HEK293 (cell line): ENCODE measurements around the gene BEGAIN.

Experiments used
- CTCF ChIA-PET: fragments of 350-600 bp; formaldehyde crosslinking; extraction: SDS; loops from one replicate; lab custom pipeline; 2021; ENCODE audit warnings: antibody characterized with exemption; lab: Yijun Ruan, JAX
- POLR2A ChIA-PET: fragments of 300-600 bp; formaldehyde crosslinking; extraction: SDS; loops from one replicate; lab custom pipeline; 2020; ENCODE audit warnings: antibody characterized with exemption, inconsistent platforms; lab: Yijun Ruan, JAX
- H3K27ac ChIP-seq: fragments of 200-500 bp; sonication (Bioruptor generic); 2 replicates; pipeline ENCODE4 v1.5.1; 2014; ENCODE audit warnings: low read depth, low read length, control low read depth, inconsistent platforms; ENCODE audit errors: extremely low read depth
- H3K36me3 ChIP-seq, 2 experiments: fragments of 200-500 bp in 1 of 2; sonication (Bioruptor generic) in 1 of 2; 1 replicate in 1 of 2; 2 replicates in 1 of 2; pipeline ENCODE4 v1.5.1; 2014 to 2017; ENCODE audit warnings: inconsistent platforms in 2 of 2, low read length in 2 of 2; ENCODE audit not compliant: control insufficient read depth in 2 of 2, insufficient read depth in 1 of 2
- H3K4me1 ChIP-seq: fragments of 200-500 bp; sonication (Bioruptor generic); 2 replicates; pipeline ENCODE4 v1.5.1; 2014; ENCODE audit warnings: mild to moderate bottlenecking, low read length, inconsistent platforms; ENCODE audit not compliant: control insufficient read depth, insufficient read depth
- H3K4me3 ChIP-seq: 2 replicates; pipeline ENCODE4 v1.5.1; 2011; ENCODE audit warnings: low read depth, mild to moderate bottlenecking, control low read depth, low read length, moderate library complexity
- H3K9me3 ChIP-seq: fragments of 200-500 bp; sonication (Bioruptor generic); 2 replicates; pipeline ENCODE4 v1.5.1; 2014; ENCODE audit warnings: low read depth, low read length, inconsistent platforms; ENCODE audit not compliant: control insufficient read depth, insufficient read depth
- GLI4 ChIP-seq: fragments of 450-650 bp; formaldehyde crosslinking; IDR thresholded peaks from 2 replicates; pipeline ENCODE4 v1.5.1; 2016; ENCODE audit warnings: missing biosample characterization, missing genetic modification characterization
- GLIS1 ChIP-seq: fragments of 450-650 bp; formaldehyde crosslinking; IDR thresholded peaks from 2 replicates; pipeline ENCODE4 v1.5.1; 2016; ENCODE audit warnings: missing biosample characterization, missing genetic modification characterization
- GLIS2 ChIP-seq: fragments of 450-650 bp; formaldehyde crosslinking; IDR thresholded peaks from 2 replicates; pipeline ENCODE4 v1.5.1; 2016; ENCODE audit warnings: missing biosample characterization, missing genetic modification characterization
- HOXA7 ChIP-seq: sonication (generic); formaldehyde crosslinking; IDR thresholded peaks from 2 replicates; pipeline ENCODE4 v1.8.1; 2022; ENCODE audit warnings: missing genetic modification reagents, borderline replicate concordance
- MZF1 ChIP-seq: fragments of 450-650 bp; formaldehyde crosslinking; IDR thresholded peaks from 2 replicates; pipeline ENCODE4 v1.5.1; 2017; ENCODE audit warnings: missing biosample characterization, missing genetic modification characterization, borderline replicate concordance
- OSR2 ChIP-seq: fragments of 450-650 bp; formaldehyde crosslinking; IDR thresholded peaks from 2 replicates; pipeline ENCODE4 v1.5.1; 2016; ENCODE audit warnings: missing biosample characterization, missing genetic modification characterization
- SCRT2 ChIP-seq: fragments of 450-650 bp; formaldehyde crosslinking; IDR thresholded peaks from 2 replicates; pipeline ENCODE4 v1.5.1; 2016; ENCODE audit warnings: missing biosample characterization, missing genetic modification characterization
- WT1 ChIP-seq: fragments of 450-650 bp; formaldehyde crosslinking; IDR thresholded peaks from 2 replicates; pipeline ENCODE4 v1.5.1; 2016; ENCODE audit warnings: missing biosample characterization, missing genetic modification characterization
- ZFP3 ChIP-seq: fragments of 450-650 bp; formaldehyde crosslinking; IDR thresholded peaks from 2 replicates; pipeline ENCODE4 v1.5.1; 2016; ENCODE audit warnings: low read depth, missing biosample characterization, missing genetic modification characterization
- ZNF133 ChIP-seq: fragments of 450-650 bp; formaldehyde crosslinking; IDR thresholded peaks from 2 replicates; pipeline ENCODE4 v1.5.1; 2016; ENCODE audit warnings: missing biosample characterization, missing genetic modification characterization
- ZNF175 ChIP-seq: fragments of 450-650 bp; formaldehyde crosslinking; IDR thresholded peaks from 2 replicates; pipeline ENCODE4 v1.5.1; 2016; ENCODE audit warnings: missing biosample characterization, missing genetic modification characterization
- ZNF23 ChIP-seq: fragments of 450-650 bp; formaldehyde crosslinking; IDR thresholded peaks from 2 replicates; pipeline ENCODE4 v1.5.1; 2016; ENCODE audit warnings: missing biosample characterization, missing genetic modification characterization, borderline replicate concordance
- ZNF473 ChIP-seq: fragments of 450-650 bp; formaldehyde crosslinking; IDR thresholded peaks from 2 replicates; pipeline ENCODE4 v1.5.1; 2017; ENCODE audit warnings: missing biosample characterization, missing genetic modification characterization
- ZNF544 ChIP-seq: fragments of 450-650 bp; formaldehyde crosslinking; IDR thresholded peaks from 2 replicates; pipeline ENCODE4 v1.5.0; 2017; ENCODE audit warnings: missing biosample characterization, missing genetic modification characterization
- ZNF571 ChIP-seq: fragments of 450-650 bp; formaldehyde crosslinking; IDR thresholded peaks from 2 replicates; pipeline ENCODE4 v1.5.0; 2017; ENCODE audit warnings: missing biosample characterization, missing genetic modification characterization
- ZNF624 ChIP-seq: fragments of 450-650 bp; formaldehyde crosslinking; IDR thresholded peaks from 2 replicates; pipeline ENCODE4 v1.5.1; 2017; ENCODE audit warnings: missing biosample characterization, missing genetic modification characterization
- ZNF76 ChIP-seq: fragments of 450-650 bp; formaldehyde crosslinking; IDR thresholded peaks from 2 replicates; pipeline ENCODE4; 2016; ENCODE audit warnings: low read depth, missing biosample characterization, missing genetic modification characterization, borderline replicate concordance
- ZNF785 ChIP-seq: fragments of 450-650 bp; formaldehyde crosslinking; IDR thresholded peaks from 2 replicates; pipeline ENCODE4 v1.5.1; 2016; ENCODE audit warnings: missing biosample characterization, missing genetic modification characterization
- ZSCAN30 ChIP-seq: fragments of 450-650 bp; IDR thresholded peaks from 2 replicates; pipeline ENCODE4 v1.5.1; 2018; ENCODE audit warnings: missing biosample characterization, mild to moderate bottlenecking, missing genetic modification characterization, moderate library complexity
- TF ChIP-seq, protein P1 (sequence below): fragments of 450-650 bp; formaldehyde crosslinking; IDR thresholded peaks from 2 replicates; pipeline ENCODE4 v1.5.1; 2016; ENCODE audit warnings: missing biosample characterization, missing genetic modification characterization
- TF ChIP-seq, protein P2 (sequence below): fragments of 450-650 bp; formaldehyde crosslinking; IDR thresholded peaks from 2 replicates; pipeline ENCODE4 v1.5.1; 2016; ENCODE audit warnings: missing biosample characterization, missing genetic modification characterization
- TF ChIP-seq, protein P3 (sequence below): fragments of 450-650 bp; formaldehyde crosslinking; IDR thresholded peaks from 2 replicates; pipeline ENCODE4 v1.5.1; 2017; ENCODE audit warnings: missing biosample characterization, missing genetic modification characterization
- TF ChIP-seq, protein P4 (sequence below): fragments of 450-650 bp; IDR thresholded peaks from 2 replicates; pipeline ENCODE4 v1.5.1; 2018; ENCODE audit warnings: missing biosample characterization, missing genetic modification characterization
- TF ChIP-seq, protein P5 (sequence below): fragments of 450-650 bp; formaldehyde crosslinking; IDR thresholded peaks from 2 replicates; pipeline ENCODE4 v1.5.0; 2017; ENCODE audit warnings: missing biosample characterization, missing genetic modification characterization, borderline replicate concordance
- TF ChIP-seq, protein P6 (sequence below): fragments of 450-650 bp; formaldehyde crosslinking; IDR thresholded peaks from 2 replicates; pipeline ENCODE4 v1.5.1; 2016; ENCODE audit warnings: missing biosample characterization, missing genetic modification characterization

The BEGAIN gene

DNA sequence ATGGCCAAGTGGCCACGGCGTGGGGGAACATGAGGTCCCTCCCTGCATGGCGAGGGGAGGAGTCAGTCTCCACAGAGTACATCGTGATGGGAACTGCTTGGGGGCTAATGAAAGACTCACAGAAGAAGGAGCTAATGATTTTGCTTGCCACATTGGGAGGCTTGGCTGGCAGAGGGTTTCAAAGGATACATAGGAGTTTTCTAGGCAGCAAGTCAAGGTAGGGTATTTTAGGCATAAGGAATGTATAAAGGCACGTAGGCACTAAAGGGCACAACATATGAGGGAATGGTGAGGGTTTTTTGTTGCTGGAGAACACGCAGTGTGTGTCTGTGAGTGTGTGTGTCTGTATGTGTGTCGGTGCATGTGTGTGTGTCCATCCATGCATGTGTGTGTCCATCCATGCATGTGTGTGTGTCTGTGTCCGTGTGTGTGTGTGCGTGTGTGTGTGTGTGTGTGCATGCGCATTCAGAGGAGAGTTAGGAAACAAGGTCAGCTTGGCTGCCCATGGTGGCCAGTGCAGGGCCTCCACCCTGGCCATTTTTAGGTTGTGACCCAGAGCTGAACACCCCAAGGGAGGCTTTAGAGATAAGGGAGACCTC, 84.5 kb downstream of the BEGAIN start:
- ChIA-PET CTCF (no interaction called here), POLR2A (no interaction called here)
- H3K36me3 ChIP-seq, result no peaks in the 10 kb centered on the region
- H3K4me3 ChIP-seq, result no peak overlapping the region
- H3K9me3 ChIP-seq, result no peaks in the 10 kb centered on the region
- H3K27ac ChIP-seq, result no peak overlapping the region
- H3K4me1 ChIP-seq, result no peaks in the 10 kb centered on the region
- TF ChIP-seq, protein P1, sequence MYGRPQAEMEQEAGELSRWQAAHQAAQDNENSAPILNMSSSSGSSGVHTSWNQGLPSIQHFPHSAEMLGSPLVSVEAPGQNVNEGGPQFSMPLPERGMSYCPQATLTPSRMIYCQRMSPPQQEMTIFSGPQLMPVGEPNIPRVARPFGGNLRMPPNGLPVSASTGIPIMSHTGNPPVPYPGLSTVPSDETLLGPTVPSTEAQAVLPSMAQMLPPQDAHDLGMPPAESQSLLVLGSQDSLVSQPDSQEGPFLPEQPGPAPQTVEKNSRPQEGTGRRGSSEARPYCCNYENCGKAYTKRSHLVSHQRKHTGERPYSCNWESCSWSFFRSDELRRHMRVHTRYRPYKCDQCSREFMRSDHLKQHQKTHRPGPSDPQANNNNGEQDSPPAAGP (tag by site-specific recombination), result no peak
- TF ChIP-seq ZNF473 (tag by site-specific recombination) (no peak), ZNF133 (tag by site-specific recombination) (peak; percentile 34; the same call in 1 of the 2 replicates), GLIS1 (tag by site-specific recombination) (peak; percentile 33), ZFP3 (tag by site-specific recombination) (peak; percentile 90), MZF1 (tag by site-specific recombination) (no peak)
- TF ChIP-seq, protein P2, sequence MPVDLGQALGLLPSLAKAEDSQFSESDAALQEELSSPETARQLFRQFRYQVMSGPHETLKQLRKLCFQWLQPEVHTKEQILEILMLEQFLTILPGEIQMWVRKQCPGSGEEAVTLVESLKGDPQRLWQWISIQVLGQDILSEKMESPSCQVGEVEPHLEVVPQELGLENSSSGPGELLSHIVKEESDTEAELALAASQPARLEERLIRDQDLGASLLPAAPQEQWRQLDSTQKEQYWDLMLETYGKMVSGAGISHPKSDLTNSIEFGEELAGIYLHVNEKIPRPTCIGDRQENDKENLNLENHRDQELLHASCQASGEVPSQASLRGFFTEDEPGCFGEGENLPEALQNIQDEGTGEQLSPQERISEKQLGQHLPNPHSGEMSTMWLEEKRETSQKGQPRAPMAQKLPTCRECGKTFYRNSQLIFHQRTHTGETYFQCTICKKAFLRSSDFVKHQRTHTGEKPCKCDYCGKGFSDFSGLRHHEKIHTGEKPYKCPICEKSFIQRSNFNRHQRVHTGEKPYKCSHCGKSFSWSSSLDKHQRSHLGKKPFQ (tag by site-specific recombination), result no peak
- TF ChIP-seq, protein P3, sequence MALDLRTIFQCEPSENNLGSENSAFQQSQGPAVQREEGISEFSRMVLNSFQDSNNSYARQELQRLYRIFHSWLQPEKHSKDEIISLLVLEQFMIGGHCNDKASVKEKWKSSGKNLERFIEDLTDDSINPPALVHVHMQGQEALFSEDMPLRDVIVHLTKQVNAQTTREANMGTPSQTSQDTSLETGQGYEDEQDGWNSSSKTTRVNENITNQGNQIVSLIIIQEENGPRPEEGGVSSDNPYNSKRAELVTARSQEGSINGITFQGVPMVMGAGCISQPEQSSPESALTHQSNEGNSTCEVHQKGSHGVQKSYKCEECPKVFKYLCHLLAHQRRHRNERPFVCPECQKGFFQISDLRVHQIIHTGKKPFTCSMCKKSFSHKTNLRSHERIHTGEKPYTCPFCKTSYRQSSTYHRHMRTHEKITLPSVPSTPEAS (tag by site-specific recombination), result peak; percentile 98
- TF ChIP-seq, all 188 proteins: peak for 4

DNA sequence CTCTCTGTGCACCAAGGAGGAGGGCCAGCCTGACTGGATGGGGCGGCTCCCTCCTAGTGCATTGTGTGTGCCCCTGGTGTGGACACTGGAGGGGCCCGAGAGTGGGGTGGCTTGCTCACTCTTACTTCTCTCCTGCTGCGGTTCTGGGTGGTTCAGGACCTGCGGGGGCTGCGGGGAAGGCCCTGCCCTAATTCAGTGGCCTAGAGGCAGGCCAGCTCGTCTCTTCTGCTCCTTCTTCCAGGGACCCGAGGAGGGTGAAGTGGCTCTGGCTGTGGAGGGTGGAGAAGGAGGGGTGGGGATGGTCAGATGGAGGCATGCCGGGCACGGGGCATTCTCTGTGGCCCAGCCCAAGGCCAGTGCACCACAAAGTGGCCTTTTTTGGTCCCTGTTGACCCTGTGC, 87.1 kb downstream of the BEGAIN start:
- TF ChIP-seq ZNF76 (no peak), ZSCAN30 (tag by site-specific recombination) (no peak), ZNF23 (tag by site-specific recombination) (no peak), GLI4 (tag by site-specific recombination) (no peak), ZNF785 (tag by site-specific recombination) (no peak), ZNF544 (tag by site-specific recombination) (no peak), ZNF624 (no peak), SCRT2 (tag by site-specific recombination) (no peak), WT1 (no peak), ZNF571 (no peak), OSR2 (tag by site-specific recombination) (no peak), ZNF175 (tag by site-specific recombination) (no peak), GLIS2 (tag by site-specific recombination) (no peak), HOXA7 (no peak)
- TF ChIP-seq, protein P4, sequence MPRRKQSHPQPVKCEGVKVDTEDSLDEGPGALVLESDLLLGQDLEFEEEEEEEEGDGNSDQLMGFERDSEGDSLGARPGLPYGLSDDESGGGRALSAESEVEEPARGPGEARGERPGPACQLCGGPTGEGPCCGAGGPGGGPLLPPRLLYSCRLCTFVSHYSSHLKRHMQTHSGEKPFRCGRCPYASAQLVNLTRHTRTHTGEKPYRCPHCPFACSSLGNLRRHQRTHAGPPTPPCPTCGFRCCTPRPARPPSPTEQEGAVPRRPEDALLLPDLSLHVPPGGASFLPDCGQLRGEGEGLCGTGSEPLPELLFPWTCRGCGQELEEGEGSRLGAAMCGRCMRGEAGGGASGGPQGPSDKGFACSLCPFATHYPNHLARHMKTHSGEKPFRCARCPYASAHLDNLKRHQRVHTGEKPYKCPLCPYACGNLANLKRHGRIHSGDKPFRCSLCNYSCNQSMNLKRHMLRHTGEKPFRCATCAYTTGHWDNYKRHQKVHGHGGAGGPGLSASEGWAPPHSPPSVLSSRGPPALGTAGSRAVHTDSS (tag by site-specific recombination), result no peak
- TF ChIP-seq, protein P5, sequence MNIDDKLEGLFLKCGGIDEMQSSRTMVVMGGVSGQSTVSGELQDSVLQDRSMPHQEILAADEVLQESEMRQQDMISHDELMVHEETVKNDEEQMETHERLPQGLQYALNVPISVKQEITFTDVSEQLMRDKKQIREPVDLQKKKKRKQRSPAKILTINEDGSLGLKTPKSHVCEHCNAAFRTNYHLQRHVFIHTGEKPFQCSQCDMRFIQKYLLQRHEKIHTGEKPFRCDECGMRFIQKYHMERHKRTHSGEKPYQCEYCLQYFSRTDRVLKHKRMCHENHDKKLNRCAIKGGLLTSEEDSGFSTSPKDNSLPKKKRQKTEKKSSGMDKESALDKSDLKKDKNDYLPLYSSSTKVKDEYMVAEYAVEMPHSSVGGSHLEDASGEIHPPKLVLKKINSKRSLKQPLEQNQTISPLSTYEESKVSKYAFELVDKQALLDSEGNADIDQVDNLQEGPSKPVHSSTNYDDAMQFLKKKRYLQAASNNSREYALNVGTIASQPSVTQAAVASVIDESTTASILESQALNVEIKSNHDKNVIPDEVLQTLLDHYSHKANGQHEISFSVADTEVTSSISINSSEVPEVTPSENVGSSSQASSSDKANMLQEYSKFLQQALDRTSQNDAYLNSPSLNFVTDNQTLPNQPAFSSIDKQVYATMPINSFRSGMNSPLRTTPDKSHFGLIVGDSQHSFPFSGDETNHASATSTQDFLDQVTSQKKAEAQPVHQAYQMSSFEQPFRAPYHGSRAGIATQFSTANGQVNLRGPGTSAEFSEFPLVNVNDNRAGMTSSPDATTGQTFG (tag by site-specific recombination), result no peak
- TF ChIP-seq, protein P6, sequence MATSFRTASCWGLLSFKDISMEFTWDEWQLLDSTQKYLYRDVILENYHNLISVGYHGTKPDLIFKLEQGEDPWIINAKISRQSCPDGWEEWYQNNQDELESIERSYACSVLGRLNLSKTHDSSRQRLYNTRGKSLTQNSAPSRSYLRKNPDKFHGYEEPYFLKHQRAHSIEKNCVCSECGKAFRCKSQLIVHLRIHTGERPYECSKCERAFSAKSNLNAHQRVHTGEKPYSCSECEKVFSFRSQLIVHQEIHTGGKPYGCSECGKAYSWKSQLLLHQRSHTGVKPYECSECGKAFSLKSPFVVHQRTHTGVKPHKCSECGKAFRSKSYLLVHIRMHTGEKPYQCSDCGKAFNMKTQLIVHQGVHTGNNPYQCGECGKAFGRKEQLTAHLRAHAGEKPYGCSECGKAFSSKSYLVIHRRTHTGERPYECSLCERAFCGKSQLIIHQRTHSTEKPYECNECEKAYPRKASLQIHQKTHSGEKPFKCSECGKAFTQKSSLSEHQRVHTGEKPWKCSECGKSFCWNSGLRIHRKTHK (tag by site-specific recombination), result no peak
- no peak overlapping the region for H3K4me3 ChIP-seq
- H3K27ac ChIP-seq, result no peak overlapping the region
- no peaks in the 10 kb centered on the region for H3K4me1 ChIP-seq
- H3K36me3 ChIP-seq, result no peaks in the 10 kb centered on the region
- H3K9me3 ChIP-seq, result no peaks in the 10 kb centered on the region
- POLR2A ChIA-PET, result no interaction called here
- CTCF ChIA-PET, result no interaction called here
